HCT116 (cell line): ENCODE measurements around the gene SAMD4A.

Experiments used
- CEBPB ChIP-seq: IDR thresholded peaks from 2 replicates; pipeline ENCODE4 v1.6.1; 2012; ENCODE audit warnings: low read depth
- EZH2 ChIP-seq: fragments of 200-600 bp; sonication (generic); IDR thresholded peaks from 2 replicates; pipeline ENCODE4 v1.6.1; 2017; ENCODE audit warnings: antibody characterized with exemption, mixed run types
- JUND ChIP-seq: IDR thresholded peaks from 2 replicates; pipeline ENCODE4 v1.6.1; 2012
- POLR2A ChIP-seq: IDR thresholded peaks from 2 replicates; pipeline ENCODE4 v1.7.0; 2011; ENCODE audit warnings: borderline replicate concordance; ENCODE audit not compliant: insufficient read depth, insufficient read length; ENCODE audit errors: extremely low read depth
- POLR2AphosphoS5 ChIP-seq: IDR thresholded peaks from 2 replicates; pipeline ENCODE4 v1.6.1; 2011; ENCODE audit warnings: mild to moderate bottlenecking, low read depth, low read length, moderate library complexity
- SRF ChIP-seq: IDR thresholded peaks from 2 replicates; pipeline ENCODE4 v1.6.1; 2012; ENCODE audit warnings: low read depth
- ZFX ChIP-seq: fragments of 450-650 bp; IDR thresholded peaks from 2 replicates; pipeline ENCODE4 v1.6.1; 2017
- TF ChIP-seq, protein P1 (sequence below): IDR thresholded peaks from 2 replicates; pipeline ENCODE4 v1.6.1; 2012
- TF ChIP-seq, protein P2 (sequence below), 3 experiments: fragments of 200-600 bp in 1 of 3; sonication (generic) in 1 of 3; IDR thresholded peaks in 2 of 3; conservative IDR thresholded peaks in 1 of 3; 2 replicates each; pipeline ENCODE4 v1.5.1; 2012 to 2017; ENCODE audit warnings: low read depth in 2 of 3, low read length in 2 of 3, antibody characterized with exemption in 1 of 3, borderline replicate concordance in 1 of 3, control low read depth in 1 of 3, mild to moderate bottlenecking in 1 of 3, mixed read lengths in 1 of 3, mixed run types in 1 of 3, moderate library complexity in 1 of 3; ENCODE audit not compliant: insufficient read depth in 1 of 3
- TF ChIP-seq, protein P3 (sequence below): IDR thresholded peaks from 2 replicates; pipeline ENCODE4 v1.6.1; 2012; ENCODE audit warnings: low read depth

DNA sequence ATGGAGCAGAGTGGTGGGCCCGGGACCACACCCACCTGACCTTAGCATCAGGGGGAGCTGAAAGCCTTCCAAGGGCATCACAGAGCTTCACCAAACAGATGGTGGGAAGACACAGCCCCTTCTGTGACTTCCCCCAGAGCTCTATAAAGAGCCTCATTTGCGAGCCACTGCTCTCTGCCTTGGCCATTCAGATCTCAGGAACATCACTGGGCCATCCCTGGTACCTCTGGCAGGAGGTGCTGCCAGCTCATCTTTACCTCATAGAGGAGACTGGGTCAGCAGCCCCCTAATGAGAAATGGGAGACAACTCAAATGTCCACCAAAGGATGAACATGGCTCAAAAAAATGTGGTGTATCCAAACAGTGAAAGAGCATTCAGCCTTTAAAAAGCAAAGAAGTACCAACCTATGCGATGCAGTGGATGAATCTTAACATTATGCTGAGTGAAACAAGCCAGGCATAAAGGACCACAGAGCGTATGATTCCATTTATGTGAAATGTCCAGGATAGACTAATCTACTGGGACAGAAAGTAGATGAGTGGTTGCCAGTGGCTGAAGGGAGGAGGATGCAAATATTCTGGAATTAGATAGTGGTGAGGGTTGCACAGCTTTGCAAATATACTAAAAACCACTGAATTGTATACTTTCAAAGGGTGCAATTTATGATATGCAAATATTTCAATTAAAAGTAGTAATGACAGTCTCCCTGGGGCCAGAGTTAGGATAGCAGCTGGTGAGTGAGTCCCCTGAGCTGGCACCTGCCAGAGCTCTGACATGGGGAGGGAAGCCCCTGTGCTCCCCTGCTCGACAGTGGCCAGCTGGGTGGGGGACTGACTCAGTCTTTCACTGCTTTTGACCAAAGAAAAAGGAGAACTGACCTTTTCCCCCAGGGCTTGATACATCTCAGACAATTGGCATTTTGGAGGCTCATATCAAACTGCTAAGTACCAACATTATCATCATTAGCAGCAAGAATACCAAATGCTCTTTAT is 219.1 kb downstream of the SAMD4A start:
- TF ChIP-seq, protein P1, sequence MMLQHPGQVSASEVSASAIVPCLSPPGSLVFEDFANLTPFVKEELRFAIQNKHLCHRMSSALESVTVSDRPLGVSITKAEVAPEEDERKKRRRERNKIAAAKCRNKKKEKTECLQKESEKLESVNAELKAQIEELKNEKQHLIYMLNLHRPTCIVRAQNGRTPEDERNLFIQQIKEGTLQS: no peak
- TF ChIP-seq, protein P2, sequence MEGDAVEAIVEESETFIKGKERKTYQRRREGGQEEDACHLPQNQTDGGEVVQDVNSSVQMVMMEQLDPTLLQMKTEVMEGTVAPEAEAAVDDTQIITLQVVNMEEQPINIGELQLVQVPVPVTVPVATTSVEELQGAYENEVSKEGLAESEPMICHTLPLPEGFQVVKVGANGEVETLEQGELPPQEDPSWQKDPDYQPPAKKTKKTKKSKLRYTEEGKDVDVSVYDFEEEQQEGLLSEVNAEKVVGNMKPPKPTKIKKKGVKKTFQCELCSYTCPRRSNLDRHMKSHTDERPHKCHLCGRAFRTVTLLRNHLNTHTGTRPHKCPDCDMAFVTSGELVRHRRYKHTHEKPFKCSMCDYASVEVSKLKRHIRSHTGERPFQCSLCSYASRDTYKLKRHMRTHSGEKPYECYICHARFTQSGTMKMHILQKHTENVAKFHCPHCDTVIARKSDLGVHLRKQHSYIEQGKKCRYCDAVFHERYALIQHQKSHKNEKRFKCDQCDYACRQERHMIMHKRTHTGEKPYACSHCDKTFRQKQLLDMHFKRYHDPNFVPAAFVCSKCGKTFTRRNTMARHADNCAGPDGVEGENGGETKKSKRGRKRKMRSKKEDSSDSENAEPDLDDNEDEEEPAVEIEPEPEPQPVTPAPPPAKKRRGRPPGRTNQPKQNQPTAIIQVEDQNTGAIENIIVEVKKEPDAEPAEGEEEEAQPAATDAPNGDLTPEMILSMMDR (IDR thresholded peaks at IDR 0.05 in 2 of 3, conservative IDR thresholded peaks at IDR 0.05 in 1 of 3; ENCODE audit: borderline replicate concordance in 1 of 3, insufficient read depth in 1 of 3, low read depth in 2 of 3, low read length in 2 of 3): no peak
- no peak for TF ChIP-seq POLR2AphosphoS5
- no peak for TF ChIP-seq POLR2A
- TF ChIP-seq EZH2: no peak
- no peak for TF ChIP-seq CEBPB
- TF ChIP-seq SRF: no peak
- TF ChIP-seq, protein P3, sequence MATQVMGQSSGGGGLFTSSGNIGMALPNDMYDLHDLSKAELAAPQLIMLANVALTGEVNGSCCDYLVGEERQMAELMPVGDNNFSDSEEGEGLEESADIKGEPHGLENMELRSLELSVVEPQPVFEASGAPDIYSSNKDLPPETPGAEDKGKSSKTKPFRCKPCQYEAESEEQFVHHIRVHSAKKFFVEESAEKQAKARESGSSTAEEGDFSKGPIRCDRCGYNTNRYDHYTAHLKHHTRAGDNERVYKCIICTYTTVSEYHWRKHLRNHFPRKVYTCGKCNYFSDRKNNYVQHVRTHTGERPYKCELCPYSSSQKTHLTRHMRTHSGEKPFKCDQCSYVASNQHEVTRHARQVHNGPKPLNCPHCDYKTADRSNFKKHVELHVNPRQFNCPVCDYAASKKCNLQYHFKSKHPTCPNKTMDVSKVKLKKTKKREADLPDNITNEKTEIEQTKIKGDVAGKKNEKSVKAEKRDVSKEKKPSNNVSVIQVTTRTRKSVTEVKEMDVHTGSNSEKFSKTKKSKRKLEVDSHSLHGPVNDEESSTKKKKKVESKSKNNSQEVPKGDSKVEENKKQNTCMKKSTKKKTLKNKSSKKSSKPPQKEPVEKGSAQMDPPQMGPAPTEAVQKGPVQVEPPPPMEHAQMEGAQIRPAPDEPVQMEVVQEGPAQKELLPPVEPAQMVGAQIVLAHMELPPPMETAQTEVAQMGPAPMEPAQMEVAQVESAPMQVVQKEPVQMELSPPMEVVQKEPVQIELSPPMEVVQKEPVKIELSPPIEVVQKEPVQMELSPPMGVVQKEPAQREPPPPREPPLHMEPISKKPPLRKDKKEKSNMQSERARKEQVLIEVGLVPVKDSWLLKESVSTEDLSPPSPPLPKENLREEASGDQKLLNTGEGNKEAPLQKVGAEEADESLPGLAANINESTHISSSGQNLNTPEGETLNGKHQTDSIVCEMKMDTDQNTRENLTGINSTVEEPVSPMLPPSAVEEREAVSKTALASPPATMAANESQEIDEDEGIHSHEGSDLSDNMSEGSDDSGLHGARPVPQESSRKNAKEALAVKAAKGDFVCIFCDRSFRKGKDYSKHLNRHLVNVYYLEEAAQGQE: no peak
- TF ChIP-seq JUND: no peak
- TF ChIP-seq ZFX: no peak
